ENCODE measurements around the gene NDUFB11. TPM values are rescaled to one million over a fixed set of nuclear protein-coding genes. Genes with fewer than 3 reads are reported as not detected.

NDUFB11 gene
- total RNA-seq, 1 donor from 2014 or later: 35.3 TPM

Other genes with a start within 250 kb of the NDUFB11 start
- gene JADE3, start 232.3 kb downstream of the NDUFB11 start, total RNA-seq: 5.4 and 24.4 TPM in 2 replicates
- gene RGN, start 66.3 kb downstream of the NDUFB11 start, total RNA-seq: 1.6 and 1.7 TPM in 2 replicates
- 44.5 and 50.2 TPM in 2 replicates for gene RBM10, start 519 bp upstream of the NDUFB11 start, total RNA-seq
- 150 and 280 TPM in 2 replicates for gene UBA1, start 49.1 kb upstream of the NDUFB11 start, total RNA-seq
- 104 and 174 TPM in 2 replicates for gene CDK16, start 74.0 kb upstream of the NDUFB11 start, total RNA-seq
- 35.9 and 61.0 TPM in 2 replicates for gene USP11, start 88.3 kb upstream of the NDUFB11 start, total RNA-seq
- gene ZNF157, start 225.9 kb upstream of the NDUFB11 start, total RNA-seq: 0.17 and 0.65 TPM in 2 replicates